Tibial artery (tissue), 4 donors: Measurements from ENCODE around the gene SLC22A3.
A peak's percentile ranks its signal among the peaks of the same experiment; 100 is the strongest.

ENCODE experiments used
- DNase-seq, 2 donors: peaks; one replicate each; pipeline ENCODE4 v3.0.0-alpha.2; 2019
- H3K27ac ChIP-seq, 2 donors: fragments of 200-600 bp; sonication (generic) in 1 of 2; 1 replicate in 1 of 2; 2 replicates in 1 of 2; pipeline ENCODE4 v1.5.1; 2018 to 2019; ENCODE audit warnings: mild to moderate bottlenecking in 1 of 2
- H3K27me3 ChIP-seq, 2 donors: fragments of 200-600 bp; sonication (generic) in 1 of 2; one replicate each; pipeline versions ENCODE4 v1.5.1 to v1.6.0; 2016 to 2019
- H3K36me3 ChIP-seq, 3 donors: fragments of 200-600 bp; sonication (generic) in 2 of 3; one replicate each; pipeline ENCODE4 v1.5.1; 2016 to 2019; ENCODE audit warnings: mild to moderate bottlenecking in 2 of 3
- H3K4me1 ChIP-seq, 4 donors: fragments of 200-600 bp; sonication (generic) in 2 of 4; 1 replicate in 3 of 4; 2 replicates in 1 of 4; pipeline ENCODE4 v1.5.1; 2016 to 2019
- H3K4me3 ChIP-seq, 2 donors: fragments of 200-600 bp; sonication (generic) in 1 of 2; 1 replicate in 1 of 2; 2 replicates in 1 of 2; pipeline ENCODE4 v1.5.1; 2018 to 2019; ENCODE audit warnings: mild to moderate bottlenecking in 2 of 2
- H3K9me3 ChIP-seq, 3 donors: fragments of 200-600 bp; sonication (generic) in 1 of 3; one replicate each; pipeline ENCODE4 v1.5.1; 2016 to 2019
- intact Hi-C: fragments of 100-400 bp; cut with DNase I; formaldehyde crosslinking; loops from one replicate; pipeline ENCODE4 v1.15.0; 2023; ENCODE audit warnings: low total_unique reads
- TF ChIP-seq, protein P1 (sequence below), 2 experiments: fragments of 200-600 bp in 1 of 2; fragments of 450-650 bp in 1 of 2; IDR thresholded peaks; one replicate each; pipeline ENCODE4 v1.5.1; 2017 to 2019; ENCODE audit warnings: antibody characterized with exemption in 2 of 2, mild to moderate bottlenecking in 1 of 2, moderate library complexity in 1 of 2

Gene SLC22A3

DNA sequence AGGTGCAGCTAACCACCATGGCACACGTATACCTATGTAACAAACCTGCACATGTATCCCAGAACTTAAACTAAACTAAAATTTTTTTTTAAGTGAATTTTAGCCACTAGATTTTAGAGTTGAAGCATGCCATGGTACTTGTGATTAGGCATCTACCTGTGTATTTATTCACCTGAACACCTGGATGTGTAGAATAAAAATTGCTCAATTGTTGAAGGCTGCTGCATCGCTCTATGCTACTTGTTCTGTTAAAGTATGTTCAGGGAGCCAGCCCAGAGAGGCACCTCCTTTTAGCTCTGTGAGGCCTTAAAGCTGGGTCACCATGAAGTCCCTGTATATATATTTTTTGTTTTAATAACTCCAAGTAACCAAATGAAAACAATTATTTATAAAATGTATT lies 28.3 kb downstream of the SLC22A3 start:
- Histone ChIP-seq H3K4me3 (no peak overlapping the region), H3K36me3 (no peaks in the 10 kb centered on the region), H3K9me3 (no peaks in the 10 kb centered on the region), H3K27ac (peak overlapping the region; percentile 72 to 73), H3K27me3 (no peaks in the 10 kb centered on the region), H3K4me1 (peaks cover 0 to 83% (median 32%) of the 10 kb centered on the region in 4 donors)
- TF ChIP-seq, protein P1, sequence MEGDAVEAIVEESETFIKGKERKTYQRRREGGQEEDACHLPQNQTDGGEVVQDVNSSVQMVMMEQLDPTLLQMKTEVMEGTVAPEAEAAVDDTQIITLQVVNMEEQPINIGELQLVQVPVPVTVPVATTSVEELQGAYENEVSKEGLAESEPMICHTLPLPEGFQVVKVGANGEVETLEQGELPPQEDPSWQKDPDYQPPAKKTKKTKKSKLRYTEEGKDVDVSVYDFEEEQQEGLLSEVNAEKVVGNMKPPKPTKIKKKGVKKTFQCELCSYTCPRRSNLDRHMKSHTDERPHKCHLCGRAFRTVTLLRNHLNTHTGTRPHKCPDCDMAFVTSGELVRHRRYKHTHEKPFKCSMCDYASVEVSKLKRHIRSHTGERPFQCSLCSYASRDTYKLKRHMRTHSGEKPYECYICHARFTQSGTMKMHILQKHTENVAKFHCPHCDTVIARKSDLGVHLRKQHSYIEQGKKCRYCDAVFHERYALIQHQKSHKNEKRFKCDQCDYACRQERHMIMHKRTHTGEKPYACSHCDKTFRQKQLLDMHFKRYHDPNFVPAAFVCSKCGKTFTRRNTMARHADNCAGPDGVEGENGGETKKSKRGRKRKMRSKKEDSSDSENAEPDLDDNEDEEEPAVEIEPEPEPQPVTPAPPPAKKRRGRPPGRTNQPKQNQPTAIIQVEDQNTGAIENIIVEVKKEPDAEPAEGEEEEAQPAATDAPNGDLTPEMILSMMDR (IDR thresholded peaks at IDR 0.05), result no peak
- DNase-seq, result no peak
- intact Hi-C loops, result no loop called here

DNA sequence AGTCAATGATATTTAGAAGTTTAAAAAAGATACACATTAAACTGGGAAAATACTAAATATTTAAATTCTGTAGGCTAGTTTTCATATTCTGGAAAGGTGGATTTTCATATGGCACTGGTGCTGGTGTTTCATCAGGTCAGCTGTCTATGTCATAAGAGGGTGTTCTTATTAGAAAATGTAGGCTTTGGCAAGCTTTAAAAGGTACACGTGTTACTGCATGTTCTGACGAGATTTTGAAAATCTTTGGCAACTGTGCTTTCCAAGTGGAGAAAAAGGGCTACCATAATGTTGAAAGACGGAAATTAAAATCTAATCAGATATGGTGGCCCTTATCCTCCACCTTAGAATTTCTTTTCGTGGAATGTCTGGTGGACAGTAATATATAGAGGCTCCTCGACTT lies 30.0 kb downstream of the SLC22A3 start:
- no peaks in the 10 kb centered on the region for H3K27me3 ChIP-seq
- H3K4me3 ChIP-seq, result no peak overlapping the region
- H3K27ac ChIP-seq, result peak overlapping the region; percentile 72 to 73
- H3K36me3 ChIP-seq, result no peaks in the 10 kb centered on the region
- no peaks in the 10 kb centered on the region for H3K9me3 ChIP-seq
- no peak for DNase-seq
- intact Hi-C loops, result no loop called here
- peaks cover 0 to 77% (median 32%) of the 10 kb centered on the region in 4 donors for H3K4me1 ChIP-seq
- TF ChIP-seq, protein P1 (IDR thresholded peaks at IDR 0.05), result no peak

DNA sequence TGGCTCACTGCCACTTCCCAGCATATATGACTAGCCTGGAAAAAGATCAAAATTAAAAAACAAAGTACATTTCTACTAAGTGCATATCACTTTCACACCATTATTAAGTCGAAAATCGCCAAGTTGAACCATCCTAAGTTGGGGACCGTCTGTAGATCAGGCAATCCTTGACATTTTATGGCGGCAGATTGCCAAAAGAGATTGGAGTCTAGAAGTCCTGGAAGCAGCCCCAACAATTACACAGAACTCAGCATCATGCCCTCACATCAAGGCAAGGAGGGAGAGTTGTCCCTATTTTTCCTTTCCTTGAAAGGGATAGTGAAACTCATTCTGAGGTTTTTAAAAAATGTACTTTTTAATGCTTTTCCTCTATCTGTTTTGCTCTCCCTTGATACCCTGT lies 30.7 kb downstream of the SLC22A3 start:
- Histone ChIP-seq H3K4me1 (peaks cover 0 to 72% (median 31%) of the 10 kb centered on the region in 4 donors), H3K9me3 (no peaks in the 10 kb centered on the region), H3K36me3 (no peaks in the 10 kb centered on the region), H3K4me3 (no peak overlapping the region), H3K27me3 (no peaks in the 10 kb centered on the region), H3K27ac (peak overlapping the region; percentile 72 to 73)
- TF ChIP-seq, protein P1 (IDR thresholded peaks at IDR 0.05), result no peak
- intact Hi-C loops, result no loop called here
- DNase-seq, result no peak

DNA sequence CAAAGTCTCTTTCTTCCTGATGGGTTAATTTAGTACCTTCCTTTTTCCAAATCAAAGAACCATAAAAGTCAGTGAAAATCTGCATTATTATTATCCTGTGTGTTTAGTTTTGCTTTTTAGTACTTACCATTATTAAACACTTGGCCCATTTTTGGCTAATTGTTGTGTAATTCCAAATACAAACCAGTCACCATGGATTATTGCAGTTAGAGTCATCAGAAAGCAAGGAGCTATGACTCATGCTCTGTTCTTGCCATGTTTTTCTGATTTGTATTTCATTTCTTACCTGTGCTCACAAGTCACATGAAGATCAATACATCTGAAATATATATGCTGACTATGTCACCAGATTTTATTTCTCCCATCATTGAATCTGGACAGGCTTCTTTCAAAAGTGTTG lies 31.3 kb downstream of the SLC22A3 start:
- H3K4me1 ChIP-seq, result peaks cover 0 to 66% (median 27%) of the 10 kb centered on the region in 4 donors
- peak overlapping the region; percentile 72 to 73 for H3K27ac ChIP-seq
- no peaks in the 10 kb centered on the region for H3K9me3 ChIP-seq
- H3K36me3 ChIP-seq, result no peaks in the 10 kb centered on the region
- TF ChIP-seq, protein P1 (IDR thresholded peaks at IDR 0.05), result no peak
- H3K4me3 ChIP-seq, result no peak overlapping the region
- DNase-seq, result no peak
- intact Hi-C loops, result no loop called here
- no peaks in the 10 kb centered on the region for H3K27me3 ChIP-seq

DNA sequence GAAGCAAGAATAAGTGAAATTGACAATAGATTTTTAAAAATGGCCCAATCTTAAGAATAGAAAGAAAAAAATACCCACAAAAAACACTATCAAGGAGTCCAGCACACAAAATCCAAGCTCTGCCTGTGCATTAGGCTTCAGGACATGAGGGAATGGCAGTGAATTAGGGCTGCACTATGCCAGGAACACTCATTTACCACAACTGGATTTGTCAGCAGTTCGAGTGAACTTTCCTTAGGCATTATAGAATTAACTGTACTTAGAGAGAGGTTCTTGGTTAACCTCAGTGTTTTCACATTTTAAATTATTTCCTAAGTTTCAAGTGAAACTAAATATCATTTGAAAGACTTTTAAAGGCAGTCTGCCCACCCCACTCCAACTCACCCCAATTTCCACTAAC lies 34.8 kb downstream of the SLC22A3 start:
- H3K27ac ChIP-seq, result no peak overlapping the region
- H3K27me3 ChIP-seq, result no peaks in the 10 kb centered on the region
- no peaks in the 10 kb centered on the region for H3K9me3 ChIP-seq
- intact Hi-C loops, result no loop called here
- H3K4me3 ChIP-seq, result no peak overlapping the region
- TF ChIP-seq, protein P1 (IDR thresholded peaks at IDR 0.05), result no peak
- H3K36me3 ChIP-seq, result no peaks in the 10 kb centered on the region
- peaks cover 0 to 58% (median 29%) of the 10 kb centered on the region in 4 donors for H3K4me1 ChIP-seq
- no peak for DNase-seq
